Memory B cell (primary cell): ENCODE results near the gene ZNF677.
"Not testable (repeated sequence)": the region's sequence is repeated elsewhere in the genome, so short reads cannot be mapped to it uniquely, and the experiment has no call there.

Source experiments
- ATAC-seq: fragments of 150-1000 bp; cut with Tn5 transposase; 2 replicates; pipeline ENCODE4 v1.10.0; 2021; ENCODE audit warnings: low read depth, mild to moderate bottlenecking, moderate library complexity
- DNase-seq, 2 donors: peaks; one replicate each; pipeline ENCODE4 v3.0.0; 2022; ENCODE audit warnings: low spot score in 2 of 2
- H3K27ac Mint-ChIP-seq: one replicate; pipeline ENCODE4 v1.8.0; 2022; ENCODE audit warnings: mild to moderate bottlenecking, moderate library complexity, mixed read lengths
- H3K27me3 Mint-ChIP-seq: one replicate; pipeline ENCODE4 v1.8.0; 2022; ENCODE audit warnings: mixed read lengths
- H3K36me3 Mint-ChIP-seq: one replicate; pipeline ENCODE4 v1.8.0; 2022; ENCODE audit warnings: mild to moderate bottlenecking, mixed read lengths
- H3K4me1 Mint-ChIP-seq: one replicate; pipeline ENCODE4 v1.8.0; 2022; ENCODE audit warnings: mixed read lengths
- H3K4me3 Mint-ChIP-seq: one replicate; pipeline ENCODE4 v1.8.0; 2022; ENCODE audit warnings: mild to moderate bottlenecking, moderate library complexity, mixed read lengths
- H3K9me3 Mint-ChIP-seq: one replicate; pipeline ENCODE4 v1.8.0; 2022; ENCODE audit warnings: mixed read lengths

Gene ZNF677

DNA sequence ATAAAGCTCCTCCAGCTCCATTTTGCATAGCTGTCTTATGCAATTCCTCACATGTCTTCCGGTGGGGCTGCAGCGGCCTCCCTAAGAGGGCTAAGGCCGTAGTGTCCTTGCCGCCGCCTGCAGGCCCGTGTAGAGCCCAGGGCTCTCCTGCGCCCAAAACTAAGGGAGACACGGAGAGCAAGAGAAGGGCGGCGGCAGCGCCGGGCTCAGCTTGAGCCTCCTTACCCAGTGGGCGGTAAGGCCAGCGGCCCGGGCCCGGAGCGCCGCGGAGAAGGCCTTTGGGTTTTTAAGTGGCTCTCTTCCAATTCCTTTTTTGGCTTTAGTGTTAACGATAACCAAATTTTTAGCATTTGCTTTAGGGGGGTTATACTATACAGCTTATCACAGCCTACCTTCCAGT is 30.1 kb downstream of the ZNF677 start:
- Mint-ChIP-seq H3K36me3 (peaks cover 7% of the 10 kb centered on the region), H3K27me3 (no peaks in the 10 kb centered on the region), H3K9me3 (peaks cover 14% of the 10 kb centered on the region), H3K4me3 (no peak overlapping the region), H3K27ac (no peak overlapping the region), H3K4me1 (no peaks in the 10 kb centered on the region)
- ATAC-seq, result no peak
- DNase-seq, result no peak

DNA sequence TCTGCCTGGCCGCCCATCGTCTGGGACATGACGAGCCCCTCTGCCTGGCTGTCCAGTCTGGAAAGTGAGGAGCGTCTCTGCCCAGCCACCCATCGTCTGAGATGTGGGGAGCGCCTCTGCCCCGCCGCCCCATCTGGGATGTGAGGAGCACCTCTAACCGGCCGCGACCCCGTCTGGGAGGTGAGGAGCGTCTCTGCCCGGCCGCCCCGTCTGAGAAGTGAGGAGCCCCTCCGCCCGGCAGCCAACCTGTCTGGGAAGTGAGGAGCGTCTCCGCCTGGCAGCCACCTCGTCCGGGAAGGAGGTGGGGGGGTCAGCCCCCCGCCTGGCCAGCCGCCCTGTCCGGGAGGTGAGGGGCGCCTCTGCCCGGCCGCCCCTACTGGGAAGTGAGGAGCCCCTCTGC is 32.0 kb downstream of the ZNF677 start:
- H3K36me3 Mint-ChIP-seq, DNase-seq, H3K4me1 Mint-ChIP-seq, ATAC-seq, H3K27me3 Mint-ChIP-seq, H3K27ac Mint-ChIP-seq, H3K4me3 Mint-ChIP-seq: not testable (repeated sequence)
- peaks cover 12% of the 10 kb centered on the region for H3K9me3 Mint-ChIP-seq

DNA sequence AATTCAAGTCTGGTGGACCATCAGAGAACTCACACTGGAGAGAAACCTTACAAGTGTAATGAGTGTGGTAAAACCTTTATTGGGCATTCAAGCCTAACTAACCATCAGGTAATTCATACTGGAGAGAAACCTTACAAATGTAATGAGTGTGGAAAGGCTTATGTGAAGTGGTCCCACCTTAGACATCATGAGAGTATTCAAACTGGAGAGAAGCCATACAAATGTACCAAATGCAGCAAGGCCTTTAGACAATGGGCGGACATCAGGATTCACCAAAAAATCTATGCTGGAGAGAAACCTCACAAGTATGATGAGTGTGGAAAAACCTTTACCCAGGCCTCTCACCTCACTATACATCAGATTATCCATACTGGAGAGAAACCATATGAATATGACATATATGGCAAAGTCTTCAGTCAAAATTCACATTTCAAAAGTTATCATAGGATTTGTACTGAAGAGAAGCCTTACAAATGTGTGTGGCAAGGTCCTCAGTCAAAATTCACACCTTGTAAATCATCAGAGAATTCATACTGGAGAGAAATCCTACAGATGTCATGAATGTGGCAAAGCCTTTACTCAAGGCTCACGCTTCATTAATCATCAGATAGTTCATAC is 41.9 kb downstream of the ZNF677 start:
- no peak overlapping the region for H3K4me3 Mint-ChIP-seq
- H3K27me3 Mint-ChIP-seq, result no peaks in the 10 kb centered on the region
- DNase-seq (no peak), ATAC-seq (no peak)
- peaks cover 42% of the 10 kb centered on the region for H3K36me3 Mint-ChIP-seq
- H3K4me1 Mint-ChIP-seq, result no peaks in the 10 kb centered on the region
- peaks cover 26% of the 10 kb centered on the region for H3K9me3 Mint-ChIP-seq
- H3K27ac Mint-ChIP-seq, result no peak overlapping the region

DNA sequence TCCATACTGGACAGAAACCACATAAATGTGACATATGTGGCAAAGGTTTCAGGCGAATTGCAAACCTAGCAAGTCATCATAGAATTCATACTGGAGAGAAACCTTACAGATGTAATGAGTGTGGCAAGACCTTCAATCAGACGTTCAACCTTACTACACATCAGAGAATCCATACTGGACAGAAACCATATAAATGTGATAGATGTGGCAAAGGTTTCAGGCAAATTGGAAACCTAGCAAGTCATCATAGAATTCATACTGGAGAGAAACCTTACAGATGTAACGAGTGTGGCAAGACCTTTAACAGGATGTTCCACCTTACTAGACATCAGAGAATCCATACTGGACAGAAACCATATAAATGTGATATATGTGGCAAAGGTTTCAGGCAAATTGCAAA is 43.1 kb downstream of the ZNF677 start:
- ATAC-seq, H3K27ac Mint-ChIP-seq, H3K27me3 Mint-ChIP-seq, H3K4me1 Mint-ChIP-seq, H3K4me3 Mint-ChIP-seq, DNase-seq: not testable (repeated sequence)
- Mint-ChIP-seq H3K36me3 (peaks cover 52% of the 10 kb centered on the region), H3K9me3 (peaks cover 27% of the 10 kb centered on the region)

DNA sequence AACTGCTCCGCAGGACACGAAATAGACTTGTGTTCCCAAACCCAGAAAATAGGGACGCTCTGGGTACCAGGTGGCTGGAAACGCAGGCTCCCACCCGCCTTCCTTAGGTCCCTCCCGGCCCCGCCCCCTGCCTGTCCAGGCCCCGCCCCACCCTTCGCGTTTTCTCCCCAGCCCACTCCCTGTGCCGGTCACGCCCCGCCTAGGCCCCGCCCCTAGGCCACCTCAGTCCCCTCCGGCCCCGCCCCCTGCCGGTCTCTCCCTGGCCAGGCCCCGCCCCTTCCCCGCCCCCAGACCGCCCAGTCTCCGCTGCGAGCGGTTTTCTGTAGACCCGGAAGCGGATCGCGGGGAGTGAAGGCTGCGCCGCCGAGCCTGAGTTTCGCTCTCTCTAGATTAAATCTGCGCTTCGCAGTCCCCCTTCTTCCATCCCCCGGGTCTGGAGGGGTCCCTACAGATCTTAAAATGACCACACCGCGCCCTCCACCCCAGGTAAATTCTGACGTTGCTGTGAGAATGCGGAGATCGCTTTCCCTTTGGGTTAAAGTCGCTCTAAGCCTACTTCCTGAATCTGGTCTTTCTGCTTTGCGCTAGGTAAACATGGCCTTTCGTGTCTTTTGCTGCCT is 57.8 kb downstream of the ZNF677 start:
- H3K9me3 Mint-ChIP-seq, result peaks cover 13% of the 10 kb centered on the region

DNA sequence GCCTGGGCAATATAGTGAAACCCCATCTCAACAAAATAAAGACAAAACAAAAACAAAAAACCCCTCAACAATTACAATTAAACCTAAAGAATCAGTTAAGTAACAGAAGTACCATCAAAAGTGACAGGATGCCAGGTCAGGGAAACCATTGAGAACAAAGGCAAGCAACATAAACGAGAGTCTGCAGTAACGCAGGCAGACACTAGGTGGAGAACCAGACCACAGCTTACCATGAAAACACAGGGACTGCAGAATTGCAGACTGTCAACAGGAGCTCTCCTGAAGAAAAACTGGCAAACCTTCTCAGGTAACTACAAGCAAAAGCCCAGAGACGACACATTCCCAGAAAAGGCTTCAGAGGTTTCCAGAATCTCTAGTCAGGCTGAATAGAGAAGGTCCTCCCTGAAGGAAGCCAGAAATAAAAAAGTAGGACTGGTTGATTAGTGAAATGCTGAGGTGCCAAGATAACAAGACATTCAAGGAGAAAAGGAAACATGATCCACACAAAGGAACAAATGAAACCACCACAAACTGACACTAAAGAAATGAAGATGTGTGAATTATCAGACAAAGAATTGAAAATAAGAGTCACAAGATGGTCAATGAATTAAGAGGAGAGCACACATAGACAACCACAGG is 59.3 kb downstream of the ZNF677 start:
- H3K4me1 Mint-ChIP-seq, result peaks cover 16% of the 10 kb centered on the region
- peaks cover 23% of the 10 kb centered on the region for H3K36me3 Mint-ChIP-seq
- ATAC-seq (peak; percentile 31), DNase-seq (peak; percentile 61 to 69)
- no peaks in the 10 kb centered on the region for H3K27me3 Mint-ChIP-seq
- H3K27ac Mint-ChIP-seq, result peak overlapping the region; percentile 11
- peak overlapping the region; percentile 37 for H3K4me3 Mint-ChIP-seq
- peaks cover 9% of the 10 kb centered on the region for H3K9me3 Mint-ChIP-seq

More for the DNA sequence above, 57.8 kb downstream of the ZNF677 start:
- H3K4me1 Mint-ChIP-seq, result peaks cover 14% of the 10 kb centered on the region
- DNase-seq (peak; percentile 75 to 77), ATAC-seq (peak; percentile 76)
- H3K36me3 Mint-ChIP-seq, result peaks cover 23% of the 10 kb centered on the region
- peak overlapping the region; percentile 100 for H3K4me3 Mint-ChIP-seq
- H3K27ac Mint-ChIP-seq, result peak overlapping the region; percentile 99
- H3K27me3 Mint-ChIP-seq, result no peaks in the 10 kb centered on the region

DNA sequence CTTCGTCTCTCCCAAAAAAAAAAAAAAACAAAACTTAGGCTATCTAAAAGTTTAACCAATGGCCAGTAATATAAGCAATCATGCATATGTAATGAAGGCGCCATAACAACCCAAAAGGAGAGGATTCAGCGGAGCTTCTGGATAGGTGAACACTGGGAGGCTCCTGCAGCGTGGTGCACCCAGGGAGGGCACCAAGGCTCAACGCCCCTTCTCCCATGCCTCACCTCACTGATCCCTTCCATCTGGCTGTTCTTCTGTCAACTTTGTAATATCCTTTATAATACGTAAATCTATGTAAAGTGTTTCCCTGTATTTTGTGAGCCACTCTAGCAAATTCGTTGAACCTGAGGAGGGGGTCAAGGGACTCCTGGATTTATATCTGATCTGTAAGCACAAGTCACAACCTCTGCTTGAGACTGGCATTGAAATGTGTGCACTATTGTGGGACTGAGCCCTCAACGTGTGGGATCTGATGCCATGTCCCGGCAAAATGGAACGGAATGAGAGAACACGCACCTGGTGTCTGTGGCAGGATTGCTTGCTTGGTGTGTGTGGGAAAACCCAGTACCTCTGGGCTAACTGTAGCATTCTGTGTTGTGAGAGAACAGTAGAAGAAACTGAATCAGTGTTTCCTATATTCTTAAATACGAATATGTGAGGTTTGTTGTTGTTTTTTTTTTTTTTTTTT is 61.0 kb downstream of the ZNF677 start:
- H3K27me3 Mint-ChIP-seq, result no peaks in the 10 kb centered on the region
- DNase-seq, result no peak
- H3K9me3 Mint-ChIP-seq, result peaks cover 13% of the 10 kb centered on the region
- peak overlapping the region; percentile 95 for H3K4me3 Mint-ChIP-seq
- H3K36me3 Mint-ChIP-seq, result peaks cover 21% of the 10 kb centered on the region
- ATAC-seq, result no peak
- peaks cover 20% of the 10 kb centered on the region for H3K4me1 Mint-ChIP-seq
- peak overlapping the region; percentile 93 for H3K27ac Mint-ChIP-seq

DNA sequence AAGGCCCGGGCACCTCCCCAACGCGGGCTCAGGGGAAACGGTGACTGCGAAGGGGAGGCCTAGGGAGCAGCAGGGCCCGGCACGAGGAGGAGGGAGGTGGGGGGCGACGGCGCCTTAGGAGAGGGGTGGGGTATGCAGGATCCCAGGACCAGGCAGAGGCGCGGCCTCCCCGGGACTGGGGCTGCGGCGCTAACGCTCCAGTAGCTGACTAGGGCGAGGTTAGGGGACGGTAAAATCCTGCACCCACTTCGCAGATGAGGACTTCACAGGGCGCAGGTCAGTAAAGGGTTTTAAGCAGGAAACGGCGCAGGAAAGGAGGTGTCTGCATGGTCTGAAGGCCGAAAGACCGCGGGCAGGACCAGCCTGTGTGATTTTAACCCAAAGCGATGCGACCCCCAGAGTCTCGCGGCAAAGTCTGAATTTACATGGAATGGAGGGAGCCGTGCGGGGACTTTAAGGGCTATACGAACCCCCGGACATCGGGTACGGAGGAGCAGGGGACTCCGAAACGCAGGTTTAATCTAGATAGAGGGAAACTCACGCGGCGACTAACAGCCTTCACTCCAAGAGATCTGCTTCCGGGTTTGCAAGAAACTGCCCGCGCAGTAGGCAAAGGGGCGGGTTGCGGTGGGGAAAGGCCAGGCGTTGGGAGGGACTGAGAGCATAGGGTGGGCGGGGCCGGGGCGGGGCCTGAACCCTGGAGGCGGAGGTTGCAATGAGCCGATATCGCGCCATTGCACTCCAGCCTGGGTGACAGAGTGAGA is 61.7 kb downstream of the ZNF677 start, which contains the start of gene ZNF665:
TSS of gene ZNF665 (minus strand) at position 588 of the 764 bp plus-strand sequence. CDS start 10,460 bp downstream, outside the sequence.
- H3K4me3 Mint-ChIP-seq, result peak within 1 kb of the TSS; percentile 95
- DNase-seq, result peak; percentile 61 to 62
- H3K9me3 Mint-ChIP-seq, result peaks cover 14% of the 10 kb centered on the region
- H3K36me3 Mint-ChIP-seq, result peaks cover 23% of the 10 kb centered on the region
- no peaks in the 10 kb centered on the region for H3K27me3 Mint-ChIP-seq
- peak within 1 kb of the TSS; percentile 93 for H3K27ac Mint-ChIP-seq
- peaks cover 20% of the 10 kb centered on the region for H3K4me1 Mint-ChIP-seq
- peak; percentile 71 for ATAC-seq

DNA sequence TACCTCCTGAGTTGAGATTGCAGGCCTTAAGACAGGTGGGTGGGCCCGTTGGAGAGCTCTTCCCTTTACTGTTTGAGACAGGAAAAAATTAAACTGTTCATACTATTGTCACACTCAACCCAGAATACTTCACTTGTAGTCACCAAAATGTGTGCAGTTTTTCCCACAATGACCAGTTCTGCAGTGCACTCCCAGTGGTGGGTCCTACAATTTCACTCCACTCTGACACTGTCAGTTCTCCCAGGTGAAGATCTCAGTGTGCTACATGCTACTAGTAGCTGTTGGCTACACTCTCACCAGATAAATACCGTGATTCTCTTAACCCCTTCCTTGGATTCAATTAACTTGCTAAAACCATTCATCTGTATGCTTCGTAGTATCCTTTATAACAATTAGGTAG is 64.4 kb downstream of the ZNF677 start:
- H3K4me1 Mint-ChIP-seq, result peaks cover 19% of the 10 kb centered on the region
- peaks cover 14% of the 10 kb centered on the region for H3K9me3 Mint-ChIP-seq
- no peak overlapping the region for H3K27ac Mint-ChIP-seq
- no peak for ATAC-seq
- H3K4me3 Mint-ChIP-seq, result no peak overlapping the region
- DNase-seq, result no peak
- H3K36me3 Mint-ChIP-seq, result peaks cover 26% of the 10 kb centered on the region
- H3K27me3 Mint-ChIP-seq, result no peaks in the 10 kb centered on the region

DNA sequence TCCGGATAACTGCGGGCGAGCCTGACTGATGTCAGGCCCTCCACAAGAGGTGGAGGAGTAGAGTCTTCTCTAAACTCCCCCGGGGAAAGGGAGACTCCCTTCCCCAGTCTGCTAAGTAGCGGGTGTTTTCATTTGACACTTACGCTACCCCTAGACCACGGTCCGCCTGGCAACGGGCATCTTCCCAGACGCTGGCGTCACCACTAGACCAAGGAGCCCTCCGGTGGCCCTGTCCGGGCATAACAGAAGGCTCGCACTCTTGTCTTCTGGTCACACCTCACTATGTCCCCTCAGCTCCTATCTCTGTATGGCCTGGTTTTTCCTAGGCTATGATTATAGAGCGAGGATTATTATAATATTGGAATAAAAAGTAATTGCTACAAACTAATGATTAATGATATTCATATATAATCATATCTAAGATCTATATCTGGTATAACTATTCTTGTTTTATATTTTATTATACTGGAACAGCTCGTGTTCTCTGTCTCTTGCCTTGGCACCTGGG is 64.9 kb downstream of the ZNF677 start:
- Mint-ChIP-seq H3K4me1 (peaks cover 17% of the 10 kb centered on the region), H3K9me3 (peaks cover 14% of the 10 kb centered on the region), H3K36me3 (peaks cover 27% of the 10 kb centered on the region)
- DNase-seq, ATAC-seq, H3K27me3 Mint-ChIP-seq, H3K27ac Mint-ChIP-seq, H3K4me3 Mint-ChIP-seq: not testable (repeated sequence)
